SJCRH30 (cell line): Measurements from ENCODE around the gene KRTAP4-7. TPM values are rescaled to one million over a fixed set of nuclear protein-coding genes. Genes with fewer than 3 reads are reported as not detected.
"Not testable (repeated sequence)": the region's sequence is repeated elsewhere in the genome, so short reads cannot be mapped to it uniquely, and the experiment has no call there.

ENCODE experiments used
- DNase-seq, 2 experiments: peaks; one replicate each; pipeline ENCODE4 v3.0.0-alpha.2; 2015 to 2020
- H3K27ac ChIP-seq: fragments of 250-450 bp; sonication (Bioruptor Pico); 2 replicates; pipeline ENCODE4 v1.5.1; 2020; ENCODE audit warnings: mild to moderate bottlenecking, moderate library complexity
- H3K27me3 ChIP-seq: fragments of 250-450 bp; sonication (Bioruptor Pico); 2 replicates; pipeline ENCODE4 v1.5.1; 2020; ENCODE audit warnings: mild to moderate bottlenecking, moderate library complexity
- H3K36me3 ChIP-seq: fragments of 250-450 bp; sonication (Bioruptor Pico); 2 replicates; pipeline ENCODE4 v1.5.1; 2020; ENCODE audit warnings: mild to moderate bottlenecking, moderate library complexity
- H3K4me1 ChIP-seq: fragments of 250-450 bp; sonication (Bioruptor Pico); 2 replicates; pipeline ENCODE4 v1.5.1; 2020; ENCODE audit warnings: mild to moderate bottlenecking, moderate library complexity
- H3K4me3 ChIP-seq: fragments of 250-450 bp; sonication (Bioruptor Pico); 2 replicates; pipeline ENCODE4 v1.5.1; 2020; ENCODE audit warnings: mild to moderate bottlenecking, moderate library complexity
- H3K9me3 ChIP-seq: fragments of 250-450 bp; sonication (Bioruptor Pico); replicated peaks from 2 replicates; pipeline ENCODE4 v1.5.1; 2020; ENCODE audit warnings: mild to moderate bottlenecking, moderate library complexity
- total RNA-seq: library from RNA; depleted of rRNA; stranded (reverse); fragments of >200 nt; shearing (Covaris generic); gene quantifications from 2 replicates; pipeline ENCODE4 v1.2.3, GENCODE V29; 2014

KRTAP4-7 gene
- total RNA-seq, 1 experiment from 2014 or later: 0.18 TPM

DNA sequence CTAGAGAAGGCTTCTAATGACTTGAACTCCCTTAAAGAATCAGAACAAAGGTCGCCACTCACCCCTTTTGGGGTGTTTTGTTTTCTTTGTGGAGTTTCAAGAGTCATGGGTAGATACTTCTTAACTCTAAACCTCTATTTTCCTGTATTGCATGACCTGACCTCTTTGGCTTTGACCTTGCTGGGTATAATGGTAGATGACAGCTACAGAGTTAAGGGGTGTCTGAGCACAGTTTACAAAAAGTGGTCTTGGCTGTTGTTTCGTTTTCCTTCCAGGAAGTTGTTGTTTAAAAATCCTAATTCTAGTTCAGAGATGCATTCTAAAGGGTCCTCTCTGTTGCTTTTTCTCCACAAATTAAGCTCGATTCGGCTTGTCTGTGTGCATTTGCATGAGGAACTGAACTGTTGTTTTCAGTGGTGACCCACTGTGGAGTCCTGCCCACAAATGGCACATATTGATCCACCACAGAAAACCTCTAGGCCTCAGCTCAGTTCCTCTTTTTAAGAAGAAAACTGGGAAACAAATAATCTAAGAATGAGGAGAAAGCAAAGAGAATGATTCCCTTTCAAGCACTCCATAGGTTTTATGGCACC lies 4.9 kb downstream of the KRTAP4-7 start:
- not testable (repeated sequence) for H3K4me3 ChIP-seq, DNase-seq, H3K36me3 ChIP-seq, H3K27ac ChIP-seq, H3K4me1 ChIP-seq, H3K27me3 ChIP-seq, H3K9me3 ChIP-seq

- H3K27ac ChIP-seq: no peak overlapping the region
- no peak for DNase-seq
- H3K4me1 ChIP-seq: no peaks in the 10 kb centered on the region
- no peak overlapping the region for H3K4me3 ChIP-seq
- H3K36me3 ChIP-seq: no peaks in the 10 kb centered on the region
- H3K27me3 ChIP-seq: no peaks in the 10 kb centered on the region
- no peaks in the 10 kb centered on the region for H3K9me3 ChIP-seq
Observed at GRCh38 chr17:41096055-41096454, 12.1 kb downstream of the KRTAP4-7 start.

- no peak within 1 kb of the TSS for H3K27ac ChIP-seq
- H3K4me1 ChIP-seq: 0 out of 2 replicates have a peak, but pooled peaks cover 2% of the 10 kb centered on the region
- no peaks in the 10 kb centered on the region for H3K36me3 ChIP-seq
- DNase-seq: no peak
- H3K27me3 ChIP-seq: no peaks in the 10 kb centered on the region
- H3K9me3 ChIP-seq: no peaks in the 10 kb centered on the region
- no peak within 1 kb of the TSS for H3K4me3 ChIP-seq
Observed at GRCh38 chr17:41098042-41098441, 14.1 kb downstream of the KRTAP4-7 start, which contains the start of gene KRTAP4-8. TSS of gene KRTAP4-8 (minus strand) at chr17:41098142. CDS start at chr17:41098084, 58 bp downstream.

GRCh38 chr17:41098481-41098880 lies 14.5 kb downstream of the KRTAP4-7 start:
- Histone ChIP-seq H3K36me3 (no peaks in the 10 kb centered on the region), H3K27ac (no peak overlapping the region), H3K4me3 (no peak overlapping the region), H3K9me3 (no peaks in the 10 kb centered on the region), H3K27me3 (no peaks in the 10 kb centered on the region), H3K4me1 (0 out of 2 replicates have a peak, but pooled peaks cover 2% of the 10 kb centered on the region)
- no peak for DNase-seq

DNA sequence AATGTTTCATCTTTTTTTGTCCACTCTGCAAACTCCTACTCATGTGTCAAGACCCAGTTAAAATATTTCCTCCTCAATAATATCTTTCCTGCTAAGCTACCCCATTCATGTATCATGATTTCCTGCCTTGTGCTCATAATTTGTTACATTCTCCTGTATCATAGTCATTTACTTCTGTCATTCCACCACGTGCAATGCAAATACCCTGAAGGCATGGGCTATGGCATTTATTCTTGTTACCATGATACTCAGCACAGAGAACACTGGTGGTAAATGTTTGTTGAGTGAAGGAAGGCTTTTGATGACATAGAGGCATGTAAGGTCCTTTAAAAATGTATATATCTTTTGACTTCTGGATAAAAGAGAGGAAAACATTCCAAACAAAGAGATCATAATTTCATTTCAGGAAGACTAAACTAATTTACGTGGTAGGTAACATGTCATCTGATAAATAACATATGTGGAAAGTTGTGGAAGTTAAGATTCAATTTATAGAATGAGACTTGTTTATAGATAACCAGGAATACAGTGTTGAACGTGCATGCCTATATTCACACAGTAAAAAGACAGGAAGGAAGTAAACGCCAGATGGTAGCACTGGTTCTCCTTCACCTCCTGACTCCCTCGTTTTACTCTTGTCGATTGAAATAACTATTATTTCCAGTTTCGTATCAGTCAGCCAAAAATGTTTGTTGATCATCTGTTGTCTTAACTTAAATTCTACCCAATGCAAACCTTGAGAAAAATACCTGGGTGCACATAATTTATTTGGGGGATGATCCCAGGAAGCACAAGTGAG lies 15.9 kb downstream of the KRTAP4-7 start:
- H3K9me3 ChIP-seq, H3K36me3 ChIP-seq, H3K4me1 ChIP-seq, DNase-seq, H3K4me3 ChIP-seq, H3K27ac ChIP-seq, H3K27me3 ChIP-seq: not testable (repeated sequence)

GRCh38 chr17:41101586-41102259 lies 17.8 kb downstream of the KRTAP4-7 start, which contains the start of gene KRTAP4-16:
TSS of gene KRTAP4-16 (minus strand) at chr17:41102209. CDS start at chr17:41102209, 0 bp downstream.
- no peak within 1 kb of the TSS for H3K4me3 ChIP-seq
- 0 out of 2 replicates have a peak, but pooled peaks cover 3% of the 10 kb centered on the region for H3K9me3 ChIP-seq
- H3K36me3 ChIP-seq: no peaks in the 10 kb centered on the region
- DNase-seq: peak; percentile 85 to 86
- H3K27ac ChIP-seq: no peak within 1 kb of the TSS
- H3K4me1 ChIP-seq: 0 out of 2 replicates have a peak, but pooled peaks cover 2% of the 10 kb centered on the region
- H3K27me3 ChIP-seq: no peaks in the 10 kb centered on the region

- Histone ChIP-seq H3K27ac (no peak overlapping the region), H3K9me3 (0 out of 2 replicates have a peak, but pooled peaks cover 3% of the 10 kb centered on the region), H3K4me1 (0 out of 2 replicates have a peak, but pooled peaks cover 2% of the 10 kb centered on the region), H3K27me3 (no peaks in the 10 kb centered on the region), H3K36me3 (no peaks in the 10 kb centered on the region), H3K4me3 (no peak overlapping the region)
- no peak for DNase-seq
Observed at GRCh38 chr17:41103896-41104295, 19.9 kb downstream of the KRTAP4-7 start.

DNA sequence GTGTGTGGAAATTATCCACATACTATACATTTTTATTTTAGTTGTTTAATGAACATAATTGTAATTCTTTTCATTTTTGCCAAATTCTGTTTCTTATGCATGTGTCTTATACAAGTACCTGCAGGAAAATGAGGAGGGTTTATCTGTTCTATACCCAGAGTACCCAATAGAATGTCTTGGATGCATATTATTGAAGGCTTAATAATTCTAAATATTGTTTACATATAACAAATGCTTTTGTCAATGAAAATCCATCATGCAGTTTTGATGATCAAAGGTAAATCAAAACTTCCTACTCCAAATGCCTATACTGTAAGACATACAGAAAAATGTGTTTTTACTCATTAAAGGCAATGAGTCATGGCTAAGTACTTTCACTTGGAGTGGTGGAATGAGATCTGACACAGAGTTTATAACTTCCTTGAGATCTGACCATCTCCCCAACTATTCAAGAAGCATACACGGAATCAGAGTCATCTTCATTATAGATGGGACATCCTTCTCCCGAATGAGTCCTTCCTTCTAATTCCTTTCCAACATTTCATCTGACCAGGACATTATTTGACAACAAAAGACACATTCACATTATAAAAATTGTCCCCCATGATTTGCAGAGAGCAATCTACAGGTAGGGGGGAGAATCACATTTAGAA lies 20.6 kb downstream of the KRTAP4-7 start:
- not testable (repeated sequence) for H3K4me3 ChIP-seq, H3K27me3 ChIP-seq, H3K36me3 ChIP-seq, H3K27ac ChIP-seq, H3K9me3 ChIP-seq, H3K4me1 ChIP-seq, DNase-seq

DNA sequence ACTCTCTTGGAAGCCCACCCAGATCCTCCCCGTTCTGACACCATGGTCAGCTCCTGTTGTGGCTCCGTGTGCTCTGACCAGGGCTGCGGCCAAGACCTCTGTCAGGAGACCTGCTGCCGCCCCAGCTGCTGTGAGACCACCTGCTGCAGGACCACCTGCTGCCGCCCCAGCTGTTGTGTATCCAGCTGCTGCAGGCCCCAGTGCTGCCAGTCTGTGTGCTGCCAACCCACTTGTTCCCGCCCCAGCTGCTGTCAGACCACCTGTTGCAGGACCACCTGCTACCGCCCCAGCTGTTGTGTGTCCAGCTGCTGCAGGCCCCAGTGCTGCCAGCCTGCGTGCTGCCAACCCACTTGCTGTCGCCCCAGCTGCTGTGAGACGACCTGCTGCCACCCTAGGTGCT lies 21.4 kb downstream of the KRTAP4-7 start, which contains the start of gene KRTAP4-9:
TSS of gene KRTAP4-9 (plus strand) at position 43 of the 400 bp plus-strand sequence. CDS start at position 43, 0 bp downstream.
- peak within 1 kb of the TSS; percentile 31; the same call in 1 of the 2 replicates for H3K27ac ChIP-seq
- H3K4me3 ChIP-seq, H3K4me1 ChIP-seq, H3K9me3 ChIP-seq, H3K27me3 ChIP-seq, H3K36me3 ChIP-seq: not testable (repeated sequence)
- peak; percentile 64 to 72 for DNase-seq

DNA sequence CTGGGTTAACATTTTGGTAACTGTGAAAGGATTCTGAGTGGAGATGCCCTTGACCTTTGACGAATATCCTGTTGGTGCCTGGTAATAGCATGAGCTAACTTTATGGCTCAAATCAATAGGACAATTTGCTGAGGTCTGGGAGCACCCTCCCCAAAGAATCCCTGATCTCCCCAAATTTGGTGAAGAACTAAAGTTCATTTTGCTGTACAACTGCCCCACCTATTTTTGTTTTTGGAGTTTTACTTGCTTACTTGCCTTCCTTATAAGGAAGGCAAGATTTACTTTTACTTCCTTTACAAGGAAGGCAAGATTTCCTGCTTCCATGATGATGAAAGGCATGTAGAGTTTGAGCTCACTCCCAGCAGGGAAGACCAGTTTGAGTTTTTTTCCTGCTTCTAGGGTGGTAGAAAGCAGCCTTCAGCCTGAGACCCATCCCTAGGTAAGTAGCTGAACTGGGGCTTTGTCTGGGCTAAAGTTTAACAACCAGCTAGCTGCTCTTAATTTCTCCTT lies 24.0 kb downstream of the KRTAP4-7 start:
- Histone ChIP-seq H3K4me1 (no peaks in the 10 kb centered on the region), H3K36me3 (no peaks in the 10 kb centered on the region), H3K9me3 (peaks cover 15% of the 10 kb centered on the region), H3K27me3 (no peaks in the 10 kb centered on the region), H3K4me3 (no peak overlapping the region), H3K27ac (no peak overlapping the region)
- DNase-seq: no peak

DNA sequence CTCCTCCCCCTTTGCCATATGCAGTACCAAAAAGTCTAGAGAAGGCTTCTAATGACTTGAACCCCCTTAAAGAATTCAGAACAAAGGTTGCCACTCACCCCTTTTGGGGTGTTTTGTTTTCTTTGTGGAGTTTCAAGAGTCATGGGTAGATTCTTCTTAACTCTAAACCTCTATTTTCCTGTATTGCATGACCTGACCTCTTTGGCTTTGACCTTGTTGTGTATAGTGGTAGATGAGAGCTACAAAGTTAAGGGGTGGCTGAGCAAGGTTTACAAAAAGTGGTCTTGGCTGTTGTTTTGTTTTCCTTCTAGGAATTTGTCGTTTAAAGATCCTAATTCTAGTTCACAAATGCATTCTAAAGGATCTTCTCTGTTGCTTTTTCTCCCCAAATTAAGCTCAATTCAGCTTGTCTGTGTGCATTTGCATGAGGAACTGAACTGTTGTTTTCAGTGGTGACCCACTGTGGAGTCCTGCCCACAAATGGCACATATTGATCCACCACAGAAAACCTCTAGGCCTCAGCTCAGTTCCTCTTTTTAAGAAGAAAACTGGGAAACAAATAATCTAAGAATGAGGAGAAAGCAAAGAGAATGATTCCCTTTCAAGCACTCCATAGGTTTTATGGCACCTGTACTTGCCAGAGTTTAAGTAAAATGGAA lies 24.9 kb downstream of the KRTAP4-7 start:
- not testable (repeated sequence) for H3K36me3 ChIP-seq, H3K27ac ChIP-seq, H3K4me1 ChIP-seq, DNase-seq, H3K4me3 ChIP-seq, H3K27me3 ChIP-seq
- peaks cover 17% of the 10 kb centered on the region for H3K9me3 ChIP-seq

GRCh38 chr17:41111151-41111885 lies 27.4 kb downstream of the KRTAP4-7 start:
- Histone ChIP-seq H3K27me3 (no peaks in the 10 kb centered on the region), H3K4me3 (no peak overlapping the region), H3K9me3 (peaks cover 15% of the 10 kb centered on the region), H3K36me3 (no peaks in the 10 kb centered on the region), H3K27ac (no peak overlapping the region), H3K4me1 (no peaks in the 10 kb centered on the region)
- no peak for DNase-seq

- DNase-seq: no peak
- Histone ChIP-seq H3K9me3 (peaks cover 5% of the 10 kb centered on the region), H3K27me3 (no peaks in the 10 kb centered on the region), H3K27ac (no peak overlapping the region), H3K4me3 (no peak overlapping the region), H3K36me3 (no peaks in the 10 kb centered on the region), H3K4me1 (no peaks in the 10 kb centered on the region)
Observed at GRCh38 chr17:41116297-41116696, 32.3 kb downstream of the KRTAP4-7 start.
